ENCODE data around the gene GOLGB1.

DNA sequence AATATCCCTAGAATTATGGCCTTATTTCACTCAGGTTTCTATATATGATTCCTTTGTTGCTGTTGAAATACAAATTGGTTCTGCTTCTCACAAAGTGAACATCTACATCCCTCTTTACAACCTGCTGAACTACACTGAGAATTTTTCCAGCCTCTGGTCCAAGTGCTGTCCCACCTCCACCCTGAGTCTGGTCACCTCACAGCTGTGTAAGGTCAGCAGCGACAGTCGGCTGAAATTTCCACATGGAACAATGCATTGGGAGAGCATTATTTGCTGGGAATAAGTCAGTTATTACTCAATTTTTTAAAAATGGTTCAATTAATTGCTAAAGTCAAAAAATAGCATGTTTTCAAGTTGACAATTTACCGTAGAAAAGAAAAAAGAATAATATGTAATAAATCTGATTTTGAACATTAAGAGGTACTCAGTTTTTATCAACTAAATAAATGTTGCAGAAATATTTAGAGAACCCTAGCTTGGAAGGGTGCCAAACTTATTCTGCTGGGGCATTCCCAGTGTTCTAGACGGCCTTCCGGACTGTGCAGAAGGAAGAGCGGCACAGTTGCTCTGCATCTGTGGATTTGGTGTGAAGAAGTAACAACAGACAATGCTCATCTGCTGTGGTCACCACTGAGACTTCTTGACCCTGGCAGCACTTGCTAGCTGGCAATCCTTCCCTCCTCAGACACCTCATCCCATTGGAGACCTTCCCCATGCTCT lies 90.7 kb downstream of the GOLGB1 start:
- TF ChIP-seq CTCF (conservative IDR thresholded peaks at IDR 0.05 in 1 of 2, IDR thresholded peaks at IDR 0.05 in 1 of 2; ENCODE audit: low read depth in 1 of 2, low read length in 2 of 2) (no peak), EZH2 (IDR thresholded peaks at IDR 0.05; ENCODE audit: low read length, missing control alignments) (no peak)
